Prostate gland (tissue), 2 donors: ENCODE data around the gene LRRC36.

ENCODE experiments used
- POLR2A ChIP-seq: fragments of 450-650 bp; IDR thresholded peaks from one replicate; pipeline ENCODE4 v1.6.1; 2016; ENCODE audit warnings: antibody characterized with exemption, mild to moderate bottlenecking
- POLR2AphosphoS5 ChIP-seq: sonication (generic); formaldehyde crosslinking; IDR thresholded peaks from one replicate; pipeline ENCODE4 v1.6.1; 2017; ENCODE audit warnings: antibody characterized with exemption
- TF ChIP-seq, protein P1 (sequence below), 4 experiments: fragments of 200-600 bp in 2 of 4; fragments of 450-650 bp in 2 of 4; sonication (generic) in 2 of 4; IDR thresholded peaks; 1 replicate in 3 of 4; 2 replicates in 1 of 4; pipeline ENCODE4 v1.5.1; 2016 to 2019; ENCODE audit warnings: antibody characterized with exemption in 4 of 4, mild to moderate bottlenecking in 2 of 4, moderate library complexity in 2 of 4

DNA sequence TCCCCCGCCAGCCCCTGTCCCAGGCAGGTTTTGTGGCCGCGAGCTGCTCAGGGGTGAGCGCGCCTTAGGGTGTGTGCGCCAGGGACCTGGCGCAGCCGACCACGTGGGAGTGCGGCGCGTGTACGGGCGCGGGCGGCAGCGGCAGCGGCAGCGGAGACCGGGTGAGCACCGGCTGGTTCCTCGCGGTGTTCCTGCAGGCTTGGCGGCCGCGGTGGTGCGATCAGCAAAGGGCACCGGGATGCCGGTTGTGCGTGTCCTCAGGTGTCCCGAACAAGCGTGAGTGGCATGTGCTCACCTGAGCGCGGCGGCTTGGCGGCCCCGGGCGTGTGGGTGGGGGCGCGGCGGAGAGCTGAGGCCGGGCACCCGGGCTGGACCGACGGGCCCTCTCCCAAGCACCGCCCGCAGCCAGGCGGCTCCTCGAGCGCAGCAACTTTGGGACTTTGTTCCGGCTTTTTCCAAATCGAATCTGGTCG is 103.9 kb downstream of the LRRC36 start:
- TF ChIP-seq, protein P1, sequence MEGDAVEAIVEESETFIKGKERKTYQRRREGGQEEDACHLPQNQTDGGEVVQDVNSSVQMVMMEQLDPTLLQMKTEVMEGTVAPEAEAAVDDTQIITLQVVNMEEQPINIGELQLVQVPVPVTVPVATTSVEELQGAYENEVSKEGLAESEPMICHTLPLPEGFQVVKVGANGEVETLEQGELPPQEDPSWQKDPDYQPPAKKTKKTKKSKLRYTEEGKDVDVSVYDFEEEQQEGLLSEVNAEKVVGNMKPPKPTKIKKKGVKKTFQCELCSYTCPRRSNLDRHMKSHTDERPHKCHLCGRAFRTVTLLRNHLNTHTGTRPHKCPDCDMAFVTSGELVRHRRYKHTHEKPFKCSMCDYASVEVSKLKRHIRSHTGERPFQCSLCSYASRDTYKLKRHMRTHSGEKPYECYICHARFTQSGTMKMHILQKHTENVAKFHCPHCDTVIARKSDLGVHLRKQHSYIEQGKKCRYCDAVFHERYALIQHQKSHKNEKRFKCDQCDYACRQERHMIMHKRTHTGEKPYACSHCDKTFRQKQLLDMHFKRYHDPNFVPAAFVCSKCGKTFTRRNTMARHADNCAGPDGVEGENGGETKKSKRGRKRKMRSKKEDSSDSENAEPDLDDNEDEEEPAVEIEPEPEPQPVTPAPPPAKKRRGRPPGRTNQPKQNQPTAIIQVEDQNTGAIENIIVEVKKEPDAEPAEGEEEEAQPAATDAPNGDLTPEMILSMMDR (IDR thresholded peaks at IDR 0.05), result peak in 1 of 4 experiments; percentile 26
- no peak for TF ChIP-seq POLR2A
- TF ChIP-seq POLR2AphosphoS5, result no peak
